Measurements from ENCODE around the gene TUBB1.

The TUBB1 gene

DNA sequence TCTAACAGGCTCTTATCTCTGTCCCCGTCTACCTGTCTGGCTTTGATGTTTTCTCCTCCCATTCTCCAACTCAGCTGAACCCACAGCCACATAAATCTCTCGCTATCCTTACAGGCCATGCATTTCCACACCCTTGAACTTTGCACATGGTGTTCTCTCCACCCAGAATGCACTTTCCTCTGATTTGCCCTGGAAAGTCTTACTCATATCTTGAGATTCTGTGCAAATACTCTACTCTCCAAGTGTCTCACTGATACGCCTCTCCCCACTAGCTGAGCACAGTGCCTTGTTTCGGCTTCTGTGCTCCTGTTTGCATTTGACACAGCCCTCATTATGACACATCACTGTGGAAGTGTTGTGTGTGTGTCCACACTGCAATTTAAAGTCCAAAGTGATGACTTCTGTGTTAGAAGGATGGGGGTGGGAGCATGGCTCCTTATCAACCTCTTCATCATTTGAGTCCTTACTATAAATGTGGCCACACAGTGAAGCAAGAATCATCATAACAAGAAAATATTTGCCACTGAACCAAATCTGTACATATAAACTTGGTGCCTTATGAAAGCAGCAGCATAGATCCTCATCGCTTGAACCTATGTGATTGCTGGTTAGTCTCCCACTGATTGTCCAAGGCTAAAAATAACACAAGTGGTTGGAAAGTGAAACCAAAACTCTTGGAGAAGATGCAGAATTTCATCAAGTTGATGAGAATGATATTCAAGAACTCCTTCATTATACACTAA lies 28.9 kb downstream of the TUBB1 start:
- Histone ChIP-seq H2AFZ (ENCODE audit: low read depth, low read length) (no peak overlapping the region), H3K79me2 (ENCODE audit: insufficient read depth, low read length) (peaks cover under 1% of the 10 kb centered on the region; the same call in 1 of the 2 replicates), H3K27me3 (ENCODE audit: insufficient read depth, low read length, poor library complexity) (peaks cover 21% of the 10 kb centered on the region), H3K4me1 (ENCODE audit: insufficient read depth, low read length) (peaks cover 6% of the 10 kb centered on the region), H3K27ac (ENCODE audit: low read length) (no peak overlapping the region), H4K20me1 (ENCODE audit: insufficient read depth, low read length) (no peaks in the 10 kb centered on the region), H3K36me3 (ENCODE audit: insufficient read depth, low read length) (no peaks in the 10 kb centered on the region), H3K9me3 (ENCODE audit: insufficient read depth, low read length, severe bottlenecking) (no peaks in the 10 kb centered on the region), H3K4me2 (ENCODE audit: insufficient read depth, low read length) (no peak overlapping the region), H3K9ac (ENCODE audit: low read depth, low read length) (no peak overlapping the region), H3K4me3 (ENCODE audit: low read depth in 1 of 2, low read length in 2 of 2) (no peak overlapping the region)
- TF ChIP-seq EZH2 (IDR thresholded peaks at IDR 0.05; ENCODE audit: borderline replicate concordance, low read depth, low read length, severe bottlenecking), result no peak
- TF ChIP-seq, protein P1, sequence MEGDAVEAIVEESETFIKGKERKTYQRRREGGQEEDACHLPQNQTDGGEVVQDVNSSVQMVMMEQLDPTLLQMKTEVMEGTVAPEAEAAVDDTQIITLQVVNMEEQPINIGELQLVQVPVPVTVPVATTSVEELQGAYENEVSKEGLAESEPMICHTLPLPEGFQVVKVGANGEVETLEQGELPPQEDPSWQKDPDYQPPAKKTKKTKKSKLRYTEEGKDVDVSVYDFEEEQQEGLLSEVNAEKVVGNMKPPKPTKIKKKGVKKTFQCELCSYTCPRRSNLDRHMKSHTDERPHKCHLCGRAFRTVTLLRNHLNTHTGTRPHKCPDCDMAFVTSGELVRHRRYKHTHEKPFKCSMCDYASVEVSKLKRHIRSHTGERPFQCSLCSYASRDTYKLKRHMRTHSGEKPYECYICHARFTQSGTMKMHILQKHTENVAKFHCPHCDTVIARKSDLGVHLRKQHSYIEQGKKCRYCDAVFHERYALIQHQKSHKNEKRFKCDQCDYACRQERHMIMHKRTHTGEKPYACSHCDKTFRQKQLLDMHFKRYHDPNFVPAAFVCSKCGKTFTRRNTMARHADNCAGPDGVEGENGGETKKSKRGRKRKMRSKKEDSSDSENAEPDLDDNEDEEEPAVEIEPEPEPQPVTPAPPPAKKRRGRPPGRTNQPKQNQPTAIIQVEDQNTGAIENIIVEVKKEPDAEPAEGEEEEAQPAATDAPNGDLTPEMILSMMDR (IDR thresholded peaks at IDR 0.05; ENCODE audit: borderline replicate concordance, extremely low read depth, low read length, poor library complexity, severe bottlenecking), result no peak
- no peak for DNase-seq
- no peak for ATAC-seq (ENCODE audit: insufficient read depth, low read depth)

DNA sequence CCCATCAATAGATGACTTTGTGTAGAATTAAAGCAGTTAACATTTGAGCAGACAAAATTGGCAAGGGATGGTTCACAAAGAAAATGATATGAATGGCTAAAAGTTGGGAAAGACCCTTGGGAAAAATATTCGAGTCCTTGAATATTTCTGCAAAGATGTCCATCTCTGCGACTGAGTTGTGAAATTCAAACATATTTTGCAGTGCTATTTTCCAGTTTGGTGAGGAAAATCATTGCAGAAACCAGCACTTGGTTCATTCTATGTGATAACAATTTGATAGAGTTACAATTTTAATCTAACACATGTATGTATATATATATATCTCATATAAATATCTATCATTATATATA lies 29.4 kb downstream of the TUBB1 start:
- Histone ChIP-seq H3K27ac (ENCODE audit: low read length) (no peak overlapping the region), H3K9ac (ENCODE audit: low read depth, low read length) (no peak overlapping the region), H3K4me3 (ENCODE audit: low read depth in 1 of 2, low read length in 2 of 2) (no peak overlapping the region), H2AFZ (ENCODE audit: low read depth, low read length) (no peak overlapping the region), H4K20me1 (ENCODE audit: insufficient read depth, low read length) (no peaks in the 10 kb centered on the region), H3K9me3 (ENCODE audit: insufficient read depth, low read length, severe bottlenecking) (no peaks in the 10 kb centered on the region), H3K27me3 (ENCODE audit: insufficient read depth, low read length, poor library complexity) (peaks cover 25% of the 10 kb centered on the region), H3K4me2 (ENCODE audit: insufficient read depth, low read length) (no peak overlapping the region), H3K4me1 (ENCODE audit: insufficient read depth, low read length) (peaks cover under 1% of the 10 kb centered on the region; the same call in 1 of the 2 replicates), H3K79me2 (ENCODE audit: insufficient read depth, low read length) (no peaks in the 10 kb centered on the region), H3K36me3 (ENCODE audit: insufficient read depth, low read length) (no peaks in the 10 kb centered on the region)
- TF ChIP-seq, protein P1 (IDR thresholded peaks at IDR 0.05; ENCODE audit: borderline replicate concordance, extremely low read depth, low read length, poor library complexity, severe bottlenecking), result no peak
- no peak for TF ChIP-seq EZH2 (IDR thresholded peaks at IDR 0.05; ENCODE audit: borderline replicate concordance, low read depth, low read length, severe bottlenecking)
- DNase-seq, result no peak
- no peak for ATAC-seq (ENCODE audit: insufficient read depth, low read depth)

DNA sequence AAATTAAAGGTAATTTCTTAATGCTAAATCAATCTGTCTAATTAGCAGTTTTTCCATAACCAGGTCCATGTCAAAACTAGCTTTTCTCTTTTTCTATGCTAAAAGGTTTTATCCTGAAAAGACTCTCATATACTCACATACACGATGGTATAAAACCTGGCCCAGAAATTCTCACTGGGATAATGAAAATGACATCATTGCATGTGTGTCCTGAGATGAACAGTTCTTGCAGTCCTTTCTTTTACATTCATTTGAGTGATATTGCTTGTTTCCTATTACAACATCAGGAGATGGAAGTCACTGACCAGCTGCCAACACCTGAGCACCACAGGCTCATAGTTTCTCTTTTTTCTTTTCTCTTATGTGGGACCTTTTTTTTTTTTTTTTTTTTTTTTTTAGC lies 31.2 kb downstream of the TUBB1 start:
- no peak overlapping the region for H3K4me2 ChIP-seq (ENCODE audit: insufficient read depth, low read length)
- H2AFZ ChIP-seq (ENCODE audit: low read depth, low read length), result no peak overlapping the region
- no peaks in the 10 kb centered on the region for H3K9me3 ChIP-seq (ENCODE audit: insufficient read depth, low read length, severe bottlenecking)
- TF ChIP-seq, protein P1 (IDR thresholded peaks at IDR 0.05; ENCODE audit: borderline replicate concordance, extremely low read depth, low read length, poor library complexity, severe bottlenecking), result no peak
- no peak overlapping the region for H3K9ac ChIP-seq (ENCODE audit: low read depth, low read length)
- DNase-seq, result no peak
- H3K27ac ChIP-seq (ENCODE audit: low read length), result no peak overlapping the region
- no peaks in the 10 kb centered on the region for H3K4me1 ChIP-seq (ENCODE audit: insufficient read depth, low read length)
- H3K27me3 ChIP-seq (ENCODE audit: insufficient read depth, low read length, poor library complexity), result peaks cover 25% of the 10 kb centered on the region
- ATAC-seq (ENCODE audit: insufficient read depth, low read depth), result no peak
- no peaks in the 10 kb centered on the region for H4K20me1 ChIP-seq (ENCODE audit: insufficient read depth, low read length)
- no peaks in the 10 kb centered on the region for H3K36me3 ChIP-seq (ENCODE audit: insufficient read depth, low read length)
- H3K79me2 ChIP-seq (ENCODE audit: insufficient read depth, low read length), result no peaks in the 10 kb centered on the region
- H3K4me3 ChIP-seq (ENCODE audit: low read depth in 1 of 2, low read length in 2 of 2), result no peak overlapping the region

Measured in DND-41 (cell line).